GM12872 (cell line): ENCODE results near the gene GUCY2C.

Source experiments
- TF ChIP-seq, protein P1 (sequence below): IDR thresholded peaks from 3 replicates; pipeline ENCODE4 v1.5.1; 2011; ENCODE audit warnings: low read depth, mild to moderate bottlenecking, low read length, moderate library complexity; ENCODE audit not compliant: insufficient read depth

GUCY2C gene

DNA sequence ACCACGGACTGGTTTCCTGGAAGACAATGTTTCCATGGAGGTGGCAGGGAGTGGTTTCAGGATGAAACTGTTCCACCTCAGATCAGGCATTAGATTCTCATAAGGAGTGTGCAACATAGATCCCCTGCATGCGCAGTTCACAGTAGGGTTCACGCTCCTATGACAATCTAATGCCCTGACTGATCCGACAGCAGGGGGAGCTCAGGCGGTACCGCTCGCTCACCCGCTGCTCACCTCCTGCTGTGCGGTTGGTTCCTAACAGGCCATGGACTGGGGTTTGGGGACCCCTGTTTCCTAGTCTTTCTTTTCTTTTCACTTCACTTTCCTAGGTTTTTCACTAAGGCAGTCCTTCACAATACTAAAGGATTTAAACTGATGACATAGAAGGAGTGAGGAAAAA lies 39.6 kb downstream of the GUCY2C start:
- TF ChIP-seq, protein P1, sequence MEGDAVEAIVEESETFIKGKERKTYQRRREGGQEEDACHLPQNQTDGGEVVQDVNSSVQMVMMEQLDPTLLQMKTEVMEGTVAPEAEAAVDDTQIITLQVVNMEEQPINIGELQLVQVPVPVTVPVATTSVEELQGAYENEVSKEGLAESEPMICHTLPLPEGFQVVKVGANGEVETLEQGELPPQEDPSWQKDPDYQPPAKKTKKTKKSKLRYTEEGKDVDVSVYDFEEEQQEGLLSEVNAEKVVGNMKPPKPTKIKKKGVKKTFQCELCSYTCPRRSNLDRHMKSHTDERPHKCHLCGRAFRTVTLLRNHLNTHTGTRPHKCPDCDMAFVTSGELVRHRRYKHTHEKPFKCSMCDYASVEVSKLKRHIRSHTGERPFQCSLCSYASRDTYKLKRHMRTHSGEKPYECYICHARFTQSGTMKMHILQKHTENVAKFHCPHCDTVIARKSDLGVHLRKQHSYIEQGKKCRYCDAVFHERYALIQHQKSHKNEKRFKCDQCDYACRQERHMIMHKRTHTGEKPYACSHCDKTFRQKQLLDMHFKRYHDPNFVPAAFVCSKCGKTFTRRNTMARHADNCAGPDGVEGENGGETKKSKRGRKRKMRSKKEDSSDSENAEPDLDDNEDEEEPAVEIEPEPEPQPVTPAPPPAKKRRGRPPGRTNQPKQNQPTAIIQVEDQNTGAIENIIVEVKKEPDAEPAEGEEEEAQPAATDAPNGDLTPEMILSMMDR = no peak

DNA sequence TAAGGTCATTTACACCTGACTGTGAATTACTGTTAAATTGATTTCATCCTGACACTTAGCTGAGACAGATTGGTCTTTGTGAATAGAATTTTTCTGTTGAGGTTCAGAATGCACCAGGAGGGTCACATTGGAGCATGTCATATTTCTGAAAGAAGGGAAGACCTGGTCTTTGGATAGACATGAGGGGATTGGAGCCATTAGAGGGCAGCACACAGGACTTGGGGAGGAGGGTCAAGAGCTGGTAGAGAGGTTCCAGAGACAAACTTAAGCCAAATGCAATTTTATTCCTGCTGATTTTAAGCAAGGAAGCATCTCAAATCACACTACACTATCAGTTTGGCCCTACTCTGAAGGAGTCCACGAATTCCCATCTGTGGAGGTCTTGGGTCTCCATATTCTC lies 41.1 kb downstream of the GUCY2C start:
- TF ChIP-seq, protein P1 = no peak

DNA sequence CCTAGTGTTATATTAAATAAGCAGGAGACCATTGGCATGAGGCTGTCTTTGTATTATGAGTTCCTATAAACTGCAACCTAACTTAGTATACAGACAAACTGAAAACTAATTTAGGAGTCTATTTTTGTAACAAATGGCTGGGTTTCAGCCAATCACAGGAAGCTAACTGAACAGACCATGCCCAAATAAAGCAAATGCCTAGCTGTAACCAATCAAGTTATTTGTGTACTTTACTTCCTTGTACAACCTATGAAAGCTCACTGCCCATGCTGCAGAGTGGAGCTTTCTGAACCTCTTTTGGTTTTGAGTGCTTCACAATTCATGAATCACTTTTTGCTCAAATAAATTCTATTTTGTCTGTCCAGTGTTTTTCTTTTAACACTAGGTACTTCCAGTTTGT lies 41.6 kb downstream of the GUCY2C start:
- TF ChIP-seq, protein P1 = no peak

DNA sequence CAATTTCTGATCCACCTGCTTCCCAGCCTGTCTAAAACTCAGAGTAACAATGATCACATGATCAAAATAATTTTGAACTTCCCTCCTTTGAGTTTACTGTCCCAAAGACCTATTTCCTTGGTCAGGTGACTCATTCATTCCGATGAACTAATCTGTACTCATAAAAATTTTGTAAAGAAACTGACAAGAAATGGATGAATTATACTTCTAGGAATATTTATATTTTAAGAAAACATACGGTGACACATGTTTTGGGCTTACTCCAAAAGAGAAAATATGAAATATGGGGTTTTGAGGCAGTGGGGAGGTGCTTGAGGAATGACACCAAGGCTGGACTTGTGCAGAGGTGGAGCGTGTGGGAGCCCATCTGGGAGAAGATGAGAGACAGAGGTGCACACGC lies 42.0 kb downstream of the GUCY2C start:
- TF ChIP-seq, protein P1 = no peak

DNA sequence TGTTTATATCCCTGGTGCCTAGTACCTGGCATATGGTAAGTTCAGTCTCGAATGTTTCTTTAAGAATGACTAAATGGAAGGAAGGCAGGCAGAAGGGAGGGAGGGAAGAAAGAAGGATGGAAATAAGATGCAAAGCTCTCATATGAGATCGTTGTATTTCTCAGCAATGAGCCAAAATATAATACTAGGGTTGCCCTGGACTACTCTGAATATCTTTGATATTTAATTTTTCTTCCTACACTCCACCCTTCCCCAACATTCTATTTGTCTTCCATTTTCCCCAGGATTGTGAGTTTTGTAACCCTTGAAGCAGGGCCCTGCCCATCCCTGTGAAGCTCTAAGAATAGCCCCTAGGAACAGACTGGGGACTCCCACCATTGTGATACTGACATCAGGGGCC lies 43.9 kb downstream of the GUCY2C start:
- TF ChIP-seq, protein P1 = no peak

DNA sequence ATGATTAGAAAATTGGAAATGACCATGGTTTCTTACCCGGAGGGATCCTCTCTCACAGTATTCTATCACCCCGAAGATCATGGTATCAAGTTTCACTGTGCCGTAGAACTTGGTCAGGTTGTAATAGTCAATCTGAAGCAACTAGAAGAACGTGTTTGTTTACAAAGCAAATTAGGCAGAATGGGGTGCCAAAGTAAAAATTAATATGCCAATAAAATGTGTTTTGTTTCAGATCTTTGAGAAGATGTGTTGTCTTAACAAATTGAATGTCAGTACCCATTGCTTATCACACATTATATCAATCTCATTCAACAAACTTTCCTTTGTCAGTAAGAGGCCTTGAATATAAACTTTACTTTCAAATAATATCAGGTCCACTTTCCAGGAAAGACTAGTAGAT lies 45.0 kb downstream of the GUCY2C start:
- TF ChIP-seq, protein P1 = no peak

DNA sequence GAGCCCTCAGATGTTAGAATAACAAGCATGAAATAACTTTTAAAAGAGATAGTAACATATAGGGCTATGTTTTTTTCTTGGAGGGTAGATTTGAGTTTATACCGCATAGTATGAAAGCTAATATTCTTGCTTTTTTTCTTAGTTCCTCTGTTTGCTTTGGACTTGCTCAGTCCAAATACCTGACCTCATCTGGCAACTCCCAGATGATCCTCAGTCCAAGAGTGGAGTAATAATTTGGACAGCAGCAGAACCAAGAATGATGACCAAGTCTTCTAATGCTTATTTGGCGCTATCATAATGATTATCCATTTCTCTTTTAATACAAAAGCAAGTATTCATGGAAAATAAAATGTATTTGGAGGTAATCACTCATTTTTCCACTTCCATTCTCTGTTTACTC lies 45.6 kb downstream of the GUCY2C start:
- TF ChIP-seq, protein P1 = no peak
